GM12875 (cell line): Measurements from ENCODE around the gene SLC38A11.
A peak's percentile ranks its signal among the peaks of the same experiment; 100 is the strongest.
"Not testable (repeated sequence)": the region's sequence is repeated elsewhere in the genome, so short reads cannot be mapped to it uniquely, and the experiment has no call there.

Experiments used
- H3K4me3 ChIP-seq: one replicate; pipeline ENCODE4 v1.5.1; 2011; ENCODE audit warnings: low read depth, low read length, control low read depth
- CTCF ChIP-seq: IDR thresholded peaks from 2 replicates; pipeline ENCODE4 v1.5.1; 2011; ENCODE audit warnings: low read depth, mild to moderate bottlenecking, control low read depth, inconsistent platforms, low read length, moderate library complexity, borderline replicate concordance; ENCODE audit not compliant: insufficient read depth

SLC38A11 gene

GRCh38 chr2:164954954-164955701 is at the start of gene SLC38A11:
SLC38A11 (minus strand) TSS chr2:164955525; CDS start chr2:164955247, 278 bp downstream.
- TF ChIP-seq CTCF = no peak
- no peak within 1 kb of the TSS for H3K4me3 ChIP-seq

GRCh38 chr2:165003443-165004130 is 48.3 kb upstream of the SLC38A11 start:
- no peak overlapping the region for H3K4me3 ChIP-seq

GRCh38 chr2:165002638-165003037 is 47.3 kb upstream of the SLC38A11 start:
- H3K4me3 ChIP-seq = no peak overlapping the region
- no peak for TF ChIP-seq CTCF

More at GRCh38 chr2:165003443-165004130, 48.3 kb upstream of the SLC38A11 start:
- no peak for TF ChIP-seq CTCF

- not testable (repeated sequence) for H3K4me3 ChIP-seq
These were observed 39.5 kb upstream of the SLC38A11 start for GRCh38 chr2:164994664-164995299.

- no peak overlapping the region for H3K4me3 ChIP-seq
- no peak for TF ChIP-seq CTCF
These were observed 38.1 kb upstream of the SLC38A11 start for GRCh38 chr2:164993287-164994016.

GRCh38 chr2:164992818-164993217 is 37.5 kb upstream of the SLC38A11 start:
- TF ChIP-seq CTCF = peak; percentile 23; the same call in 1 of the 2 replicates
- H3K4me3 ChIP-seq = no peak overlapping the region

- H3K4me3 ChIP-seq = not testable (repeated sequence)
These were observed 36.7 kb upstream of the SLC38A11 start for GRCh38 chr2:164992093-164992454.

GRCh38 chr2:164991361-164992092 is 36.2 kb upstream of the SLC38A11 start:
- H3K4me3 ChIP-seq = not testable (repeated sequence)

- not testable (repeated sequence) for H3K4me3 ChIP-seq
These were observed 35.6 kb upstream of the SLC38A11 start for GRCh38 chr2:164990953-164991352.

- H3K4me3 ChIP-seq = not testable (repeated sequence)
These were observed 33.5 kb upstream of the SLC38A11 start for GRCh38 chr2:164988805-164989204.

GRCh38 chr2:164986027-164986426 is 30.7 kb upstream of the SLC38A11 start:
- not testable (repeated sequence) for H3K4me3 ChIP-seq
